Urothelium cell line (cell line): Measurements from ENCODE around the gene NEURL1B.
A peak's percentile ranks its signal among the peaks of the same experiment; 100 is the strongest.

Experiments used
- DNase-seq: peaks from one replicate; pipeline ENCODE4 v3.0.0; 2011; ENCODE audit warnings: low spot score, mixed read lengths
- FAIRE-seq: peaks from 2 replicates; lab custom pipeline; 2011; peaks lifted over from hg19 to GRCh38; lab: Jason Lieb, UNC

The NEURL1B gene

GRCh38 chr5:172725273-172725672 lies 84.2 kb downstream of the NEURL1B start:
- FAIRE-seq: no peak

GRCh38 chr5:172725785-172726184 lies 84.7 kb downstream of the NEURL1B start:
- FAIRE-seq (no peak), DNase-seq (no peak)

More at GRCh38 chr5:172725273-172725672, 84.2 kb downstream of the NEURL1B start:
- no peak for DNase-seq

- FAIRE-seq (no peak), DNase-seq (no peak)
Observed at GRCh38 chr5:172726966-172727365, 85.9 kb downstream of the NEURL1B start.

GRCh38 chr5:172727551-172727950 lies 86.5 kb downstream of the NEURL1B start:
- FAIRE-seq: no peak
- DNase-seq: no peak

- DNase-seq (no peak), FAIRE-seq (peak; percentile 23)
Observed at GRCh38 chr5:172728481-172729241, 87.6 kb downstream of the NEURL1B start.

GRCh38 chr5:172729588-172729987 lies 88.5 kb downstream of the NEURL1B start:
- FAIRE-seq: no peak
- DNase-seq: no peak

GRCh38 chr5:172730222-172730621 lies 89.2 kb downstream of the NEURL1B start:
- FAIRE-seq: no peak
- DNase-seq: no peak

- peak; percentile 87 for FAIRE-seq
- peak; percentile 71 for DNase-seq
Observed at GRCh38 chr5:172730981-172731679, 90.1 kb downstream of the NEURL1B start.

- DNase-seq (no peak), FAIRE-seq (no peak)
Observed at GRCh38 chr5:172731680-172732074, 90.6 kb downstream of the NEURL1B start.

- FAIRE-seq (no peak), DNase-seq (no peak)
Observed at GRCh38 chr5:172732201-172732865, 91.3 kb downstream of the NEURL1B start.

GRCh38 chr5:172733131-172733973 lies 92.3 kb downstream of the NEURL1B start:
- FAIRE-seq (no peak), DNase-seq (peak; percentile 85)

GRCh38 chr5:172733974-172734346 lies 92.9 kb downstream of the NEURL1B start:
- FAIRE-seq (no peak), DNase-seq (peak; percentile 49)

- no peak for FAIRE-seq
- DNase-seq: no peak
Observed at GRCh38 chr5:172735141-172735831, 94.2 kb downstream of the NEURL1B start.

- FAIRE-seq (no peak), DNase-seq (no peak)
Observed at GRCh38 chr5:172736508-172737135, 95.6 kb downstream of the NEURL1B start.

- FAIRE-seq (no peak), DNase-seq (no peak)
Observed at GRCh38 chr5:172739375-172739774, 98.3 kb downstream of the NEURL1B start.

GRCh38 chr5:172740428-172741205 lies 99.6 kb downstream of the NEURL1B start:
- DNase-seq (peak; percentile 89), FAIRE-seq (peak; percentile 82)
